CD4-positive, alpha-beta T cell treated with Interleukin-12 subunit alpha and Interleukin-12 subunit beta, for 1 hour (primary cell): Measurements from ENCODE around the gene KLF6.

ENCODE experiments used
- DNase-seq: peaks from one replicate; pipeline ENCODE4 v3.0.0-alpha.2; 2020

KLF6 gene

GRCh38 chr10:3786295-3787015 is 1.4 kb upstream of the KLF6 start:
- peak; percentile 70 for DNase-seq

DNA sequence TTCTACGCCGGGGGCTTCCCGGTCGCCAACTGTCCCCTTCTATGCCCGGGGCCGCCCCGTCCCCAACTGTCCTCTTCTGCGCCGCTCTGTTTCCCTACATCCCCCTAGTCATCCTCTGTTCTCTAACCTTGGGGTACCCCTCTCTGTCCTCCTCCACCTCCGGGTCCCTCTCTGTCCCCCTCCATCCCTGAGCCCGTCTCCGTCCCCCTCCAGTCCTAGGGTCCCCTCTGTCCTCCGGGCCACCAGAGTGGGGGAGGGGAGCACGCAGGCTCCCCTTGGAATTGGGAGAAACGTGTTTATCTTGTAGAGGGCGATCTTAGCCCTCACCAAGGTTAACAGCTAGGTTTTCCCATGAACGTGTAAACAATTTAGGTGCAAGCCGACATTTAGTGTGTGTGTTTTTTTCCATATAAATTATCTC is 852 bp upstream of the KLF6 start:
- peak; percentile 69 for DNase-seq

DNA sequence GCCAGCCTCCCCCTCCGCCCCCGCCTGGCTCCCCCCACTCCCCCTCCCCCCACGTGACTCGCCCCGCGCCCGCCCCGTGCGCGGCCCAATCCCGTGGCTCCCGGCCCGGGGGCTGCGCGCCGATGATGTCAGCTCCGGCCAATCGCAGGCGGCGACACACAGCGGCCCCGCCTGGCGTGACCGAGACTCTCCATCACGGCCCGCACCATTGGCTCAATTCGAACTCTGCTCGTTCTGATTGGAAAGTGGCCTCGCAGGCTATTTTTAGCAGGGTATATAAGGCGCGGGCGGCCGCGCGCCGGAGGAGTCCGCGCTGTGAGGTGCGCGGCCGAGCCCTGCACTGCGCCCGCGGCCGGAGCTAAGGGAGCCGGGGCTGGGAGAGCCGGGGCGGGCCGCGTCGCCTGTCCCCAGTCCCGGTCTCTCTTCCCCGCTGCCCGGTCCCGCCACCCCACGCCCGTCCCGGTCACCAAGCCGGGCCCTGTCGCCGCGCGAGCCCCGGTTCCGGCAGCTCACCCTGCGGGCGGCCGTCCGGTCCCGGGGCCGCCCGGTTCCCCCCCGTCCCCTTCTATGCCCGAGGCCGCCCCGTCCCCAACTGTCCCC is 342 bp upstream of the KLF6 start:
- peak; percentile 100 for DNase-seq

DNA sequence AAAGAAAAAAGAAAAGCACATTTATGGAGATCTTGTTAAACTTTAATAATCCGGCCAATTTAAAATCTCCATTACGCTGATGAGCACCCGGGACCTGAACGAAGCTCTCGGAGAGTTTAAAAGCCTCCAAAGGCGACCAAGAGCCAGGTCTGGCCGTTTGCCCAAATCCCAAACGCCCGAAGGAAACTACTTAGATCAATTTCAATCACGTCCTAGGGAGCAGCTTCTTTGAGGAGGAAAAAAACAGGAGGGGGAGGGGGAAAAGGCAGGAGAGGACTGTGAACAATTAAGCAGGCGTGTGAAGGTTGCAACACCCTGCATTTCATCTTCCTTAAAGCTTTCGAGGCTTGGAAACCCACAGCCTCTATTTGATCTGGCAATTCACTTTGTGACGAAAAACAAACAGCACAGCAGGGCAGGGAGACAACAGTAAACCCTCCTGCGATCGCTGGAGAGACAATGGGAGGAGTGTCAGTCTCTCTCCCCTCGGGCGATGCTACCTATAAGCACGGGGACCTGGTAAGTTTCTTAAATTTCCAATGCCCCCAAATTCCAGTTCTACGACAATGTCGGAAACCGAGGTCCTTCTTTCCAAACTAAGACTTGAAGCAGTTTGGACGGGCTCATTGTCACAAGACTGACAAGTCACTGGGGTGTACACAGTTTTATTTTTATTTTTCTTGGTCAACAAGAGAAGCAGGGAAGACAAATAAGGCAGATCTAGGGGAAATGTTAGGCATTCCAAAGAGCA is 1.2 kb downstream of the KLF6 start:
- peak; percentile 68 for DNase-seq

DNA sequence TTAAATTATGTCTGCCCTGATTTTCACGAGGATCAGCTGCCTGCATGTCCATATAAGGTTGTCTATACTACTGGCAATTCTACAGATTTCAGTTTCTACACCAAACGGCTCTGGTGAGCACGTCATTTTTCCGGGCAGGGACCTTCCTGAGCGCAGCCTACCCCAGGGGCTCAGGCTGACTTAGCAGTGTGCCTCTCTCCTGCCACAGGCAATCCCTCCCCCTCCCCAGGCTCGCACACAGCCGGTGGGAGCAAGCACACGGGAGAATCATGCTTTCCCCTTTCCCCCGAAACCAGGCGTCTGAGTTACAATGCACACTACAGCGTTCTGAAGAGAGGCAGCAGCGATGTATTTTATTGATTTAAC is 1.7 kb downstream of the KLF6 start:
- DNase-seq: peak; percentile 80

- DNase-seq: peak; percentile 88
These were observed 2.3 kb downstream of the KLF6 start for GRCh38 chr10:3782451-3783315.

GRCh38 chr10:3782146-3782450 is 2.9 kb downstream of the KLF6 start:
- DNase-seq: peak; percentile 78

DNA sequence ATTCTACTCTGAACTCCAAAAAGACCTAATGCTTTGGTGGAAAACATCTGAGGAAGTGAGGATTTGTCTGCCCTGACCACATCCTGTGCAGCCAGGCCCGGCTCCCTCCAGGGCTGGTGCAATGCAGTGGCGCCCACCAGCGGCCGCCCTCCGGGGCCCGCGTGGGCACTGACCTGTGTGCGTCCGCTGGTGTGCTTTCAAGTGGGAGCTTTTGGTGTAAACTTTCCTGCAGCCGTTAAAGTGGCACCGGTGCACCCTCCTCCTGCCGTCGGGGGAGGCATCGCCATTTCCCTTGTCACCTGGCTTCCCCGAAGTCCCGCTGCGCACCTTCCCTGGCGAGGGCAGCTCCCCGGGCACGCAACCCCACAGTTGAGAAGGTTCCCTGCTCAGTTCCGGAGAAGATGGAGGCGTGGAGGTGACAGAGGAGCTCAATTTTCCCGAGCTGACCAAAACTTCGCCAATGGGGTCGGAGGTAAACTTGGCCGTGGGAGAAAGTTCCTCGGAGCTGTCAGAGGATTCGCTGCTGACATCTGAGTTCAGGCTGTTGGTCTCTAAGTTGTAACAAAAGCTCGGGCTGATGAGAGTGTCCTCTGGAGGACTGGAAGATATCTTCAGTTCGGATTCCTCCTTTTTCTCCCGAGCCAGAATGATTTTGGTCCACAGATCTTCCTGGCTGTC is 3.4 kb downstream of the KLF6 start:
- DNase-seq: peak; percentile 78

DNA sequence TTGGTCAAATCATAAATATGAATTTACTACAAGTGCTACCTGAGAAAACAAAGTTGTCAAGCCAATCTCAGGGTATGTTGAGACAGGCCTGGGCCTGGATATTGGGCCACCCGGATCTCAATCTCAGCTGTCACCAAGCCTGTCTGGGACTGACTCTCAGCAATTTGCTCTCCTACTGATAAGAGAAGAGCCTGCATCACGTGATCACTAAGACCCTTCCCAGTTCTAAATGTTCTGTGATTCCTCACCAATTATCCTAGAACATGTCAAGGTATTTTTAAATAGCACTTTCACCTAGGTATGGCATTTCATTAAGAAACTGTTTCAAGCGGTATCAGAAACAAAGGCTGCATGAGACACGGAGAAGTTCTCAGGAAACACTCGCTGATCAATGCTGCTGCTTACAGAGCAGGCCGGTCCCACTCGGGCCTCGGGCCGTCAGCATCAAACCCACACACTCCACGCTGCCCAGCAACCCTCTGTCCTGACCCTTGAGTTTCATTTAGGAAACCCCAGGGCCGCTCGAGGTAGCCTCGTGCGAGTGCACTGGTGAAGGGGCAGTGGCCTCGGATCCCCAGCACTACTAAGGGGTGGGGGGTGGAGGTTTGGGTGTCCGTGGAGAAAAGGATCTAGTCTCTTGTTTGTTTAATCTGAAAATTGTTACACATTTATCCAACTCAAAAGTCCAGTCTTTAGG is 4.1 kb downstream of the KLF6 start:
- DNase-seq: peak; percentile 60

DNA sequence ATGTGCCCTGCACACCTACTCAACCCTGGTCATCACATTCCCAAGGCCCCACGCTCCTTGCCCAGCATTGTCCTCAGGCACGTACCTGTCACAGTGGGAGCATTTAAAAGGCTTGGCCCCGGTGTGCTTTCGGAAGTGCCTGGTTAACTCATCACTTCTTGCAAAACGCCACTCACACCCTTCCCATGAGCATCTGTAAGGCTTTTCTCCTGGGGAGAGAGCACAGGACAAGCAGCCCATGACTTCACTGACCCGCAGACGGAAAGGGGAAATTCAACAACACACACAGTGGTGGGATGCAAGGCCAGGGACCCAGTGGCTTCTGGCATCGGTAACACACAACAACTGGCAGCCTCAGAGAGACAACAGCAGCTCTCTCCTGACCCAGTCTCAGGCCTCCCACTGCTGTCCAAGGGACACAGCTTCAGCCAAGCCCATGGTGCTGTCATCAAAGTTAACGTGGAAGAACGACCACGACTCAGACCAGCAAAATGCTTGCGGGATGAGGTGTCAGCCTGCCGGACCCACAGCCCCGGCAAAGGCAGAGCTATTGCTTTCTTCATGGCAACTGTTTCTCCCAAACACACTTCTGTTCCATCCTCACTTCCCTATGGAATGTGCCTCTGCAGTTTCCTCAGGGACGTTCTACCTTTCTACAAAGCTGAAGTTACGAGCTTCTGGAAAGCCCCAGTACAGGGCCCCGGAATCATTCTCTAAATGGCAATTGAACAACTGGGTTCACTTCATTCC is 4.8 kb downstream of the KLF6 start:
- peak; percentile 55 for DNase-seq

DNA sequence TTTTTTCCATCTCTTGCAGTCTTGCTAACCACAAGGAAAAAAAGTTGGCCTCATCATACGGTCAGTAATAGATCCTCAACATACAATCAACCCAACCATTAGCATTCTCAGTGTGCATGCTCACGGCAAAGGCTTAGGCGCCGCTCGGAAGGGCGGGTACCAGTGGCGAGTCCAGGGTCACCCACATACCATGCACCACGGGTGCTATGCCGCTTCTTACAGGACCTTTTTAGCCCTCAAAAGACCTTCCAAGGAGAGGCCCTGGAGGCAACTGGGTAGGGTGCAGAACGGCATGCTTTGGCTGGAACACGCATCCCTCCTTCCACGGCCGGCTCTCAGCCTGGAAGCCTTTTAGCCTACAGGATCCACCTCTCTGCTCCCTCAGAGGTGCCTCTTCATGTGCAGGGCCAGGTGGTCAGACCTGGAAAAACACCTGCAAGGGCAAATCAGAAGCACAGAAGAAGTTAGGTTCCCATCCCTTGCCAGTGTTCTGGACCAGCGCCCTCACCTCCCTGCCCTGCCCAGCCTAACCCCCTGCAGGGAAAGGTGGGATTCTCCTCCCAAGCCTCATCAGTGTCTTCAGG is 5.8 kb downstream of the KLF6 start:
- DNase-seq: peak; percentile 55

- DNase-seq: peak; percentile 40
These were observed 6.3 kb downstream of the KLF6 start for GRCh38 chr10:3778692-3779157.

GRCh38 chr10:3777981-3778691 is 6.9 kb downstream of the KLF6 start:
- peak; percentile 42 for DNase-seq

DNA sequence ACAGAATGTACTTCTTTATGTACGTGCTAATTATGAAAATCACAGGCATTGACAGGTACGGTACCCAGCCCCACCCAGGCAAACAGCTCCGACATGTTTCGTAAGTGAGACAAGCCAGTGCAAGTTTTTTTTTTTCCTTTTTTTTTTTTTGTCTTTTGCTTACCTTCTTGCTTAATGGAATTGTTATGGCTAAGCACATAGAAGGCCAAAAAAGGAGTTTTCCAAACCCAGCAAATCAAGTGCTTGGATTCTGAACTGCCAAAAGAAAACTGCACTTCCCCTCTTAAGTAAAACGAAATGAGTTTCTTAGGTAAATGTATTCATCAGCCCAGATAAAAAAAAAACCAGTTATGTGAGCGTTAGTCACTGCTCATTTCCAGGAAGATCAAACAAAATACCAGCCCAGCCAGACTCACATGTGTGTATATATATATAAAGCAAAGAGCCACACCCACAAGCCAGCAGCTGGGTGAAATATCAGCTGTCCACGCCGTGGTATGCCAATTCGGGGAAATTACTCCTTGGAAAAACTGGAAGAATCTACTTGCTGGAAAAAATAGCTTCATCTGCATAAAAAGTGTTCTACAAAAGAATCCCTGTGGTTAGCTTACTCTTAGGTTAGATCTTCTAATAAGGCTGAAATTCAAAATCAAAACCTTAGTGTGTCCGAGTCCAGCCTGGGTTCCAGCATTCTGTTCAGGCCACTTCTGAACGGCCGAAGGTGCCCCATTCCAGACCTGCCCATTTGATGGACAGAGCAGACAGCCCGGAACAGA is 8.0 kb downstream of the KLF6 start:
- DNase-seq: peak; percentile 79

- DNase-seq: peak; percentile 70
These were observed 9.1 kb downstream of the KLF6 start for GRCh38 chr10:3775696-3776551.

GRCh38 chr10:3774814-3775695 is 10.0 kb downstream of the KLF6 start:
- DNase-seq: peak; percentile 69
